Naive B cell (primary cell): Measurements from ENCODE around the gene IQCE. TPM values are rescaled to one million over a fixed set of nuclear protein-coding genes. Genes with fewer than 3 reads are reported as not detected.
"Not testable (repeated sequence)": the region's sequence is repeated elsewhere in the genome, so short reads cannot be mapped to it uniquely, and the experiment has no call there.

ENCODE experiments used
- ATAC-seq, 2 donors: fragments of 150-1000 bp; cut with Tn5 transposase; 2 replicates each; pipeline ENCODE4 v1.10.0; 2021; ENCODE audit warnings: low read depth in 2 of 2, mild to moderate bottlenecking in 2 of 2, moderate library complexity in 2 of 2
- DNase-seq: peaks from one replicate; pipeline ENCODE4 v3.0.0; 2022
- H3K27ac Mint-ChIP-seq, 6 donors: one replicate each; pipeline ENCODE4 v1.8.0; 2020 to 2022; ENCODE audit warnings: mild to moderate bottlenecking in 6 of 6, mixed read lengths in 6 of 6, moderate library complexity in 5 of 6, inconsistent platforms in 2 of 6
- H3K27me3 Mint-ChIP-seq, 3 donors: one replicate each; pipeline ENCODE4 v1.8.0; 2021 to 2022; ENCODE audit warnings: mixed read lengths in 3 of 3, mild to moderate bottlenecking in 1 of 3
- H3K36me3 Mint-ChIP-seq, 2 donors: one replicate each; pipeline ENCODE4 v1.8.0; 2020 to 2022; ENCODE audit warnings: mixed read lengths in 2 of 2, inconsistent platforms in 1 of 2, mild to moderate bottlenecking in 1 of 2
- H3K4me1 Mint-ChIP-seq, 3 donors: one replicate each; pipeline ENCODE4 v1.8.0; 2020 to 2022; ENCODE audit warnings: mixed read lengths in 3 of 3, inconsistent platforms in 1 of 3, mild to moderate bottlenecking in 1 of 3, moderate library complexity in 1 of 3
- H3K4me3 Mint-ChIP-seq, 8 donors: one replicate each; pipeline ENCODE4 v1.8.0; 2020 to 2022; ENCODE audit warnings: mild to moderate bottlenecking in 8 of 8, mixed read lengths in 8 of 8, moderate library complexity in 8 of 8, inconsistent platforms in 2 of 8
- H3K9me3 Mint-ChIP-seq, 7 donors: one replicate each; pipeline ENCODE4 v1.8.0; 2020 to 2022; ENCODE audit warnings: mixed read lengths in 7 of 7, mild to moderate bottlenecking in 5 of 7, inconsistent platforms in 2 of 7, moderate library complexity in 1 of 7
- polyA plus RNA-seq, 6 donors: library from polyadenylated mRNA; unstranded; fragments of 300-500 nt; fragmentation: Illumina TruSeq; gene quantifications; one replicate each; pipeline ENCODE4 v1.2.3, GENCODE V29; 2021; ENCODE audit warnings: low read depth in 6 of 6

Gene IQCE
- polyA plus RNA-seq, 6 donors from 2014 or later, result 0.36 to 1.7 (median 1.3) TPM; not detected in 1

DNA sequence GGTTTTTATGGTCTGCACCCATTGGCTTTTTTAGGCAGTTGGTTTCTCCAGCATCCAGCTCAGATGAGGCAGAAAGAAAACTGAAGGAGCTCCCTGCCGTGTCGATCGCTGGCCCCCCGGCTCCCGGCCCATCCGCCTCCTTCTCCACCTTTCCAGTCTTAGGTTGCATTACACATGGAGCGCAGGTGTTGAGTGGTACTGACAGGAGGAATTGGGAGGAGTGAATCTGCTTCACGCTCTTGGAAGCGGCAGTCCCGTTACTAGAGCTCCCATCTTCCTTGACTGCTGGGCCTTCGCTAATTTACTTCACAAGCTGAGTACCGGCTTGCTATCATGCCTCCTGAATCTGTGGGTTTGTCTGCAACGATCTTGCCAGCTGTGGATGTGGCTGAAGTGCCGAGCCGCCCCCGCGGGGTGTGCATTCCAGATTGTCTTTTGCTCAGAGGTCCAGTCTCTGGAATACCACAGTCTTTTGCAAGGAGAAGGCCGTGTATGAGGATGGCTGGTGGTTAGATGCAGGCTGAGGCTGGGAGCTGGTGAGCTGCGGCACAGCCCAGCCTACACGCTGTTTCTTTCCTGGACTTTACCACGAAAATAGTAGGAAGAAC lies 17.1 kb downstream of the IQCE start:
- peak overlapping the region in 3 of 6 donors; percentile 33 to 88 (median 57) for H3K27ac Mint-ChIP-seq
- no peak for ATAC-seq

DNA sequence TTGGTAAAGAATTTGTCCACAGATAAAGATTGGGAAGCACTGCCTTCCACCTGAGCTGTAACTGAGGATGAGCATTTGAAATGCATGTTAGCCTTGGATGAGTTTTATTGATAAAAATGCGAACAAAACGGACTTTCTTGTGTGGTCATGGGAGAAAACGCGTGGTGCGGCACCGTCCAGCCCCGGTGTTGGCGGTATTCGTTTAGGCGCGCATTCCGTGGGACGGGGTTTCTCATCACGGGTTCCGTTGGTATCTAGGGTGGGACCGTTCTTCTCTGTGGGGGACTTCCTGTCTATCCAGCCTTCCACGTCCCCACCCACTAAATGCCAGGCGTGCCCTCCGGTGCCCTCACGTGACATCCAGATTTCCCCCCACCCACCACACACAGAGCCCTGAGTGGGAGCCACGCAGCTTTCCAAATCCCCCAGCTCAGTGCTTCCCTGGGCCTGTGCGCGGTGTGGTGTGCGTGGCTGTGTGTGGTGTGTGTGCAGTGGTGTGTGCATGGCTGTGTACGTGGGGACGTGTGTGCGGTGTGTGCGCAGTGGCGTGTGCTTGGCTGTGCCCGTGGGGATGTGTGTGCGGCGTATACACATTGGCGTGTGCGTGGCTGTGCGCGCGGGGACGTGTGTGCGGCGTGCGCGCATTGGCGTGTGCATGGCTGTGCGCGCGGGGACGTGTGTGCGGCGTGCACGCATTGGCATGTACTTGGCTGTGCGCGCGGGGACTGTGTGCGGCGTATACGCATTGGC lies 18.1 kb downstream of the IQCE start:
- H3K36me3 Mint-ChIP-seq, result peaks cover 4 to 7% of the 10 kb centered on the region in 2 donors
- H3K4me3 Mint-ChIP-seq, result no peak overlapping the region
- no peak overlapping the region for H3K27ac Mint-ChIP-seq
- H3K9me3 Mint-ChIP-seq, result no peaks in the 10 kb centered on the region
- H3K27me3 Mint-ChIP-seq, result no peaks in the 10 kb centered on the region
- no peak for ATAC-seq
- no peak for DNase-seq
- H3K4me1 Mint-ChIP-seq, result peaks cover 5 to 11% (median 11%) of the 10 kb centered on the region in 3 donors

More for the DNA sequence above, 17.1 kb downstream of the IQCE start:
- Mint-ChIP-seq H3K36me3 (peaks cover 4 to 7% of the 10 kb centered on the region in 2 donors), H3K4me3 (no peak overlapping the region), H3K9me3 (no peaks in the 10 kb centered on the region), H3K27me3 (no peaks in the 10 kb centered on the region), H3K4me1 (peaks cover 5 to 11% (median 10%) of the 10 kb centered on the region in 3 donors)
- no peak for DNase-seq

- no peaks in the 10 kb centered on the region for H3K9me3 Mint-ChIP-seq
- peaks cover 5 to 11% (median 11%) of the 10 kb centered on the region in 3 donors for H3K4me1 Mint-ChIP-seq
- H3K4me3 Mint-ChIP-seq, result no peak overlapping the region
- ATAC-seq (no peak), DNase-seq (no peak)
- no peak overlapping the region for H3K27ac Mint-ChIP-seq
- H3K36me3 Mint-ChIP-seq, result peaks cover 3 to 7% of the 10 kb centered on the region in 2 donors
- H3K27me3 Mint-ChIP-seq, result no peaks in the 10 kb centered on the region
These were observed 19.3 kb downstream of the IQCE start for GRCh38 chr7:2577914-2578680.

- H3K4me3 Mint-ChIP-seq, result no peak overlapping the region
- H3K36me3 Mint-ChIP-seq, result no peaks in the 10 kb centered on the region
- H3K27ac Mint-ChIP-seq, result peak overlapping the region in 1 of 6 donors; percentile 85
- no peaks in the 10 kb centered on the region for H3K27me3 Mint-ChIP-seq
- no peak for DNase-seq
- peak in 1 of 2 donors; percentile 32 for ATAC-seq
- peaks cover 0 to 5% (median 3%) of the 10 kb centered on the region in 3 donors for H3K4me1 Mint-ChIP-seq
- no peaks in the 10 kb centered on the region for H3K9me3 Mint-ChIP-seq
These were observed 21.9 kb downstream of the IQCE start for GRCh38 chr7:2580636-2581035.

DNA sequence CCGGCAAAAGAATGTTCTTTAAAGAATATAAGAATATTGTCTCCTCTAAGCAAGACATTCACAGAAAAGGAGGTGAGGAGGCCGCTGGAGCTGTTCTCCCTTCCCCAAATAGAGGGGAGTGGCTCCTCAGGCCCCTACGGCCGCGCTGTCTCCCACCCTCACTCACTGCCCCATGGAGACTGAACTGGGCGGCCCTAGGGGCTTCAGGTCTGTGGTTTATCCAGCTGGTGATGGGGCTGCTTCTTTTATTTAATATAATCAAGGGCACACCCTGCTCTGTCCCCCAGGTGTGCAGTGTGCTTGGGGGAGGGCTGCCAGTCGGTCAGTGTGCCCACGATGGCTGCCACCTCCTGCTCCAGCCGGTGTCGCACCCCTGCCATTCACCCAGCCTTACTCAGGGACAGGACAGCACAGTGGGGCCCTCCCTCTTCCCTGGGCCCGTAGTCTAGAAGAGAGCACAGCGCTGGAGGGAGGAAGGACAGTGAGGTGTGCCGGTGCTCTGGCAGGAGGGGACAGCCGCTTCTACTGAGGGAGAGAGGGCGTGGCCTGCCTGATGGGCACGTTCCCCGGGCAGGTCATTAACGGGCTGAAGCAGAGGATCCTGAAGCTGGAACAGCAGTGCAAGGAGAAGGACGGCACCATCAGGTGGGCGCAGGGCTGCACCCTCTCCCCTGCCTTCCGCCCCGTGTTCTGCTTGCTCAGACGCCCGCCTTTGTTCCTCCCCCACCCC lies 23.4 kb downstream of the IQCE start:
- DNase-seq, result no peak
- H3K27me3 Mint-ChIP-seq, result no peaks in the 10 kb centered on the region
- H3K4me3 Mint-ChIP-seq, result peak overlapping the region in 1 of 8 donors; percentile 66
- no peaks in the 10 kb centered on the region for H3K9me3 Mint-ChIP-seq
- H3K4me1 Mint-ChIP-seq, result peaks cover 0 to 5% (median 3%) of the 10 kb centered on the region in 3 donors
- peak overlapping the region in 2 of 6 donors; percentile 84 to 90 for H3K27ac Mint-ChIP-seq
- no peaks in the 10 kb centered on the region for H3K36me3 Mint-ChIP-seq
- ATAC-seq, result no peak

GRCh38 chr7:2583798-2584580 lies 25.2 kb downstream of the IQCE start:
- H3K4me3 Mint-ChIP-seq, result no peak overlapping the region
- peaks cover 0 to 5% (median 3%) of the 10 kb centered on the region in 3 donors for H3K4me1 Mint-ChIP-seq
- no peaks in the 10 kb centered on the region for H3K27me3 Mint-ChIP-seq
- no peaks in the 10 kb centered on the region for H3K9me3 Mint-ChIP-seq
- H3K27ac Mint-ChIP-seq, result peak overlapping the region in 1 of 6 donors; percentile 44
- no peaks in the 10 kb centered on the region for H3K36me3 Mint-ChIP-seq
- no peak for ATAC-seq
- DNase-seq, result no peak

DNA sequence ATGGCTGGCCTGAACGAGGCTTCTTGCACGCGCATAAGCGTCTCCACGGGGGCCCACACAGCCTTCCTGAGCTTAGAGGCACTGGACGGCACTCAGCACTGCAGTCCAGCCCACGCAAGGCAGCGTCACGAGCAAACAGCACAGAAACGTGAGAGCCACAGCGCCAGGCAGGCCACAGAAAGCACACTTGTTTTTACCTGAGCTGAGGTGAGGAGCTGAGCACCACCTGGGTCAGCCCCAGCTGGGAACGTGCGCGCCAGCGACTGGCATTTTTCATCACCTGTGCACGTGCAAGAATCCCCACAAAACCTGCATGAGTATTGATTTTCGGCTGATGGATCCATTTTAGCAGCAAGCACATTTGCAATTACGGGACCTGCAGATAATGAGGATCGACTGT lies 26.7 kb downstream of the IQCE start:
- peaks cover 0 to 5% (median 2%) of the 10 kb centered on the region in 3 donors for H3K4me1 Mint-ChIP-seq
- H3K36me3 Mint-ChIP-seq, result no peaks in the 10 kb centered on the region
- ATAC-seq, result no peak
- DNase-seq, result no peak
- no peaks in the 10 kb centered on the region for H3K27me3 Mint-ChIP-seq
- no peak overlapping the region for H3K27ac Mint-ChIP-seq
- no peak overlapping the region for H3K4me3 Mint-ChIP-seq
- H3K9me3 Mint-ChIP-seq, result no peaks in the 10 kb centered on the region

DNA sequence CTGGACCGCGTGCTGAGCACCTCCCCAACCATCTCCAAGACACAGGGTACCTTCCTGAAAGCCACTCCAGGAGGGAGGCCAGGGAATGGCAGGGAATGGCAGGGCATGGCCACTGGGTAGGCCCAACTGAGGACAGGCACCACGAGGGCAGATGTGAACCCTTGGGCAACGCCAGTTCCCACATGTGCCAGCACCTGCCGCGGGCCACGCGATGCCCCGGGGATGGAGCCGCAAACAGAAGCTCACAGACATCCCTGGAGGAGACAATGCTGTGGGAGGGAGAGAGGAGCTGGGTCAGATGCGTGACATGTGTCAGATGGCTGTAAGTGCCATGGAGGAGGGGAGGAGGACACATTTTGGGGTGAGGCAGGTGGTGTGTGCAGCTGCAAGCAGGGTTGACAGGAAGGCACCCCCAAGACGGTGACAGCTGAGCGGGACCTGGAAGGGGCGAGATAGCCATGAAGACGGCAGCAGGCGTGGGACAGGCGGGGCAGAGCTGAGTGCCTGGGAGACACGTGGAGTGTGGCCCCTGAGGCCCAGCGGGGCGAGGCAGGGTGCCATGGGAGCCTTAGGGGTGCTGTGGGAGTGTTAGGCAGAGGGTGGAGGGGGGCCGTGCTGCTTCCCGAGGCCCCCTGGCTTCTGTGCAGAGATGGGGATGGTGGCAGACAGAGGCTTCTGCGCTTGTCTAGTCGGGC lies 27.7 kb downstream of the IQCE start:
- ATAC-seq (no peak), DNase-seq (no peak)
- Mint-ChIP-seq H3K36me3 (no peaks in the 10 kb centered on the region), H3K4me1 (no peaks in the 10 kb centered on the region), H3K27ac (peak overlapping the region in 2 of 6 donors; percentile 15 to 90), H3K4me3 (no peak overlapping the region), H3K27me3 (no peaks in the 10 kb centered on the region), H3K9me3 (no peaks in the 10 kb centered on the region)

DNA sequence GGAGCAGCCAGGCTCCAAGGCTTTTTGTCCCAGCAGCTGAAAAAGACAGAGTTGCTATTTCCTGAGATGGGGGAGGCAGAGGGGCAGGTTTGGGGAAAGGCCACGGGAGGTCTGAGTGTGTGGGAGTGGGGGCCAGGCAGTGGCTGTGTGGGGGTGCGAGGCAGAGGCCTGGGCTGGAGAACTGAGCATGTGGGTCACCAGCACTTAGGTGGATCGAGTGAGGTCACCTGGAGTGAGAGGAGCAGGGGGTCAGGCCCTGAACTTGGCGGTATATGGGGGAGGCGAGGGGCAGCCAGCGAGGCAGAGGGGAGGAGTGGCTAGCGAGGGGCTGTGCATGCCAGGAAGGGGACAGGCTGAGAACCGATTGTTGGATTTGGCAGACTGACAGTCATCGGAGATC lies 28.4 kb downstream of the IQCE start:
- Mint-ChIP-seq H3K27me3 (no peaks in the 10 kb centered on the region), H3K27ac (peak overlapping the region in 1 of 6 donors; percentile 15), H3K4me1 (no peaks in the 10 kb centered on the region), H3K9me3 (no peaks in the 10 kb centered on the region), H3K36me3 (no peaks in the 10 kb centered on the region), H3K4me3 (no peak overlapping the region)
- DNase-seq, result no peak
- no peak for ATAC-seq

- Mint-ChIP-seq H3K27ac (no peak overlapping the region), H3K4me3 (no peak overlapping the region), H3K9me3 (no peaks in the 10 kb centered on the region), H3K27me3 (no peaks in the 10 kb centered on the region), H3K36me3 (no peaks in the 10 kb centered on the region), H3K4me1 (no peaks in the 10 kb centered on the region)
- DNase-seq, result no peak
- no peak for ATAC-seq
These were observed 29.0 kb downstream of the IQCE start for GRCh38 chr7:2587778-2588177.

DNA sequence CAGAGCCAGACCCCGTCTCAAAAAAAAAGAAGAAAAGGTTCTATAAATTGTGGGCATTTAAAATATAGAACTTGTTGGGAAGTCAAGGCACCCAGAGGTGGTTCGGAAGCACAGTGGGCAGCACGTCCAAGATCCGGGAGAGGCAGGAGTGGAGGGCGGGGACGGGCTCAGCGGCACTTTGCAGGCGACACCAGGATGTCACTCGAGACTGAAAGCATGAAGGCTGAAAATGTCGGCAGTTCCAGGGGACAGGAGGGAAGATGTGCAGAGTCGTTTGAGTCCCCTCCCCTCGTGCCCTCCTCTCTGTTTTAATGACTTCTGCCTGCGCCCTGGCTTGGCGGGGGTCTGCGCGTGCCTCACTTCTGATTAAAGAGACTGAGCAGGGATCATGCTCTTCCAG lies 30.6 kb downstream of the IQCE start:
- peak overlapping the region in 1 of 6 donors; percentile 6 for H3K27ac Mint-ChIP-seq
- no peaks in the 10 kb centered on the region for H3K9me3 Mint-ChIP-seq
- no peaks in the 10 kb centered on the region for H3K27me3 Mint-ChIP-seq
- no peaks in the 10 kb centered on the region for H3K4me1 Mint-ChIP-seq
- DNase-seq (no peak), ATAC-seq (no peak)
- no peaks in the 10 kb centered on the region for H3K36me3 Mint-ChIP-seq
- no peak overlapping the region for H3K4me3 Mint-ChIP-seq

- not testable (repeated sequence) for H3K36me3 Mint-ChIP-seq, DNase-seq, H3K4me1 Mint-ChIP-seq, H3K9me3 Mint-ChIP-seq, H3K27ac Mint-ChIP-seq, H3K4me3 Mint-ChIP-seq, H3K27me3 Mint-ChIP-seq, ATAC-seq
These were observed 31.2 kb downstream of the IQCE start for GRCh38 chr7:2589941-2590340.
